ENCODE results near the gene MYL3.

DNA sequence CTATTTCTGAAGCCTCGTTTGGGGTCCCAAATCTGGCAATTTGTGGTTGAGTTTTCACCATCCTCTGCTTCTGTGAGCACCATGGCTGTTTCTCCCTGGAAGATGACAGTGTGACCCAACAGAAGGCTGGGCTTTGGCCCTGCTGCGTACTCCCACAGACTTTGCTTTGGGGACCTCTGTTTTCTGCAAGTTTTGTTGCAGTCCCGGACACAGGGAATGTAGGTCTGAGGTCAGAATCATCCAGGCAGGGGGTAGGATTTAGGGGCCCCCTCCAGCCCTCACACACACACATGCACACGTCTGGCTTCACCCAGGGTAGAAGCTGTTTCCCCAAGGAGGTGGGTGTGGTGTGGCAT lies 20.6 kb upstream of the MYL3 start:
- no peak for TF ChIP-seq CTCF (IDR thresholded peaks at IDR 0.05)
- TF ChIP-seq POLR2A (IDR thresholded peaks at IDR 0.05) = no peak
